GM12878 (cell line): ENCODE results near the gene PHB1. TPM values are rescaled to one million over a fixed set of nuclear protein-coding genes. Genes with fewer than 3 reads are reported as not detected.
A peak's percentile ranks its signal among the peaks of the same experiment; 100 is the strongest.

ENCODE experiments used
- ATAC-seq: fragments of 200-7000 bp; cut with Tn5 transposase; 3 replicates; pipeline ENCODE4 v1.9.1; 2020; ENCODE audit warnings: mild to moderate bottlenecking, moderate library complexity
- BruUV-seq: library from RNA; stranded (reverse); fragments of 400-500 nt; replicated peaks from 2 replicates; lab custom pipeline; 2021; lab: Mats Ljungman, UMichigan
- CTCF ChIA-PET: fragments of 300-600 bp; sonication (Branson Sonifier 250); formaldehyde crosslinking; extraction: SDS; loops from one replicate; lab custom pipeline; 2021; ENCODE audit warnings: inconsistent platforms; lab: Yijun Ruan, JAX
- POLR2A ChIA-PET: fragments of 350-600 bp; formaldehyde crosslinking; extraction: SDS; loops from one replicate; lab custom pipeline; 2021; ENCODE audit warnings: inconsistent platforms; lab: Charles Lee
- RAD21 ChIA-PET: fragments of 300-600 bp; sonication (Branson Sonifier 250); formaldehyde crosslinking; loops from one replicate; lab custom pipeline; 2023; ENCODE audit warnings: antibody characterized with exemption; ENCODE audit not compliant: unreplicated experiment; lab: Charles Lee
- SMC1A ChIA-PET: fragments of 300-600 bp; sonication (Branson Sonifier 250); formaldehyde crosslinking; loops from one replicate; lab custom pipeline; 2023; ENCODE audit not compliant: unreplicated experiment, uncharacterized antibody; lab: Charles Lee
- DNase-seq: peaks from one replicate; pipeline ENCODE4 v3.0.0-alpha.2; 2011; ENCODE audit warnings: low read depth, low spot score
- FAIRE-seq: peaks from 3 replicates; lab custom pipeline; 2011; peaks lifted over from hg19 to GRCh38; lab: Jason Lieb, UNC
- H2AFZ ChIP-seq: 2 replicates; pipeline ENCODE4 v1.6.0; 2011; ENCODE audit warnings: low read depth, low read length, control low read depth; ENCODE audit not compliant: control insufficient read depth
- H3K27ac ChIP-seq: 2 replicates; pipeline ENCODE4 v1.5.1; 2011; ENCODE audit warnings: control low read depth; ENCODE audit not compliant: control insufficient read depth, insufficient read depth
- H3K27me3 ChIP-seq, 2 experiments: replicated peaks in 1 of 2; 2 replicates each; pipeline versions ENCODE4 v1.6.0 to v1.6.1; 2011; ENCODE audit warnings: low read length in 1 of 2; ENCODE audit not compliant: control insufficient read depth in 2 of 2, insufficient read depth in 2 of 2
- H3K36me3 ChIP-seq, 2 experiments: 2 replicates each; pipeline ENCODE4 v1.5.1; 2011; ENCODE audit warnings: low read length in 1 of 2; ENCODE audit not compliant: control insufficient read depth in 2 of 2, insufficient read depth in 2 of 2
- H3K4me1 ChIP-seq: 2 replicates; pipeline ENCODE4 v1.6.1; 2011; ENCODE audit warnings: mild to moderate bottlenecking, low read length, moderate library complexity, mixed read lengths; ENCODE audit not compliant: control insufficient read depth, insufficient read depth
- H3K4me2 ChIP-seq: 2 replicates; pipeline ENCODE4 v1.6.0; 2011; ENCODE audit warnings: control low read depth; ENCODE audit not compliant: control insufficient read depth, insufficient read depth
- H3K4me3 ChIP-seq: fragments of 200-600 bp; sonication (generic); 2 replicates; pipeline ENCODE4 v1.5.1; 2016
- H3K79me2 ChIP-seq: 2 replicates; pipeline ENCODE4 v1.6.0; 2011; ENCODE audit warnings: low read length; ENCODE audit not compliant: control insufficient read depth, insufficient read depth
- H3K9ac ChIP-seq: 2 replicates; pipeline ENCODE4 v1.8.0; 2011; ENCODE audit warnings: low read length, control low read depth, mixed read lengths; ENCODE audit not compliant: control insufficient read depth, insufficient read depth
- H3K9me3 ChIP-seq: replicated peaks from 3 replicates; pipeline ENCODE4 v1.5.1; 2011; ENCODE audit warnings: mild to moderate bottlenecking, low read length; ENCODE audit not compliant: control insufficient read depth, insufficient read depth
- H4K20me1 ChIP-seq: 2 replicates; pipeline ENCODE4 v1.6.0; 2011; ENCODE audit not compliant: control insufficient read depth, insufficient read depth
- BACH1 ChIP-seq: fragments of 450-650 bp; IDR thresholded peaks from 2 replicates; pipeline ENCODE4 v1.6.1; 2017; ENCODE audit warnings: mild to moderate bottlenecking, borderline replicate concordance
- IRF4 ChIP-seq: IDR thresholded peaks from 2 replicates; pipeline ENCODE4 v1.6.1; 2011; ENCODE audit warnings: low read depth, low read length
- KDM1A ChIP-seq: fragments of 200-600 bp; sonication (generic); IDR thresholded peaks from 2 replicates; pipeline ENCODE4 v1.6.1; 2016; ENCODE audit warnings: borderline replicate concordance
- NBN ChIP-seq: fragments of 450-650 bp; IDR thresholded peaks from 2 replicates; pipeline ENCODE4 v1.6.1; 2016
- NKRF ChIP-seq: fragments of 450-650 bp; conservative IDR thresholded peaks from 2 replicates; pipeline ENCODE4 v1.6.1; 2017; ENCODE audit warnings: mild to moderate bottlenecking, moderate library complexity
- NRF1 ChIP-seq: conservative IDR thresholded peaks from 2 replicates; pipeline ENCODE4 v1.6.1; 2011; ENCODE audit warnings: mild to moderate bottlenecking, low read depth, low read length, improper control_type of control experiment
- PBX3 ChIP-seq: IDR thresholded peaks from 2 replicates; pipeline ENCODE4 v1.6.1; 2011; ENCODE audit warnings: mild to moderate bottlenecking, low read depth, low read length, moderate library complexity; ENCODE audit not compliant: insufficient replicate concordance
- POU2F2 ChIP-seq: IDR thresholded peaks from 3 replicates; pipeline ENCODE4 v1.6.1; 2011; ENCODE audit warnings: low read depth, mild to moderate bottlenecking, low read length, borderline replicate concordance
- RELB ChIP-seq: fragments of 450-650 bp; IDR thresholded peaks from 2 replicates; pipeline ENCODE4 v1.6.1; 2017; ENCODE audit warnings: low read depth, mild to moderate bottlenecking, moderate library complexity
- SIX5 ChIP-seq: IDR thresholded peaks from 2 replicates; pipeline ENCODE4 v1.6.1; 2011; ENCODE audit warnings: mild to moderate bottlenecking, low read depth, low read length, moderate library complexity; ENCODE audit not compliant: severe bottlenecking
- ZNF24 ChIP-seq: fragments of 450-650 bp; IDR thresholded peaks from 2 replicates; pipeline ENCODE4 v1.6.1; 2017; ENCODE audit warnings: antibody characterized with exemption, mild to moderate bottlenecking
- WGBS: methylation state at CpG from one replicate; pipeline ENCODE4 v1.1.6; 2016; ENCODE audit warnings: low lambda C conversion rate; ENCODE audit not compliant: insufficient replicate concordance, insufficient coverage; ENCODE audit errors: missing lambda C conversion rate; 5-methylcytosine and 5-hydroxymethylcytosine counted together
- in situ Hi-C: fragments of 300-500 bp; cut with MboI; formaldehyde crosslinking; loops from 9 replicates; pipeline ENCODE4 v1.14.3; 2018; ENCODE audit warnings: mixed read lengths
- intact Hi-C: fragments of 100-400 bp; cut with micrococcal nuclease; formaldehyde crosslinking; loops from one replicate; pipeline ENCODE4 v1.14.2; 2022; ENCODE audit not compliant: unreplicated experiment
- polyA plus RNA-seq, 11 experiments: library from polyadenylated mRNA; depleted of rRNA in 4 of 11; unstranded in 6 of 11; stranded (reverse) in 5 of 11; fragments of >200 nt; fragmentation: Nextera tagmentation in 4 of 11; fragmentation: Illumina TruSeq in 1 of 11; extraction: Ambion mirVana in 4 of 11; extraction: Trizol in 1 of 11; gene quantifications; 1 replicate in 1 of 11; 2 replicates in 10 of 11; pipeline versions ENCODE4 v1.2.1 to v1.2.3, GENCODE V29; 2011 to 2016; ENCODE audit warnings: inconsistent platforms in 2 of 11, missing spikeins in 2 of 11, low read depth in 1 of 11
- total RNA-seq, 4 experiments: library from RNA; depleted of rRNA in 3 of 4; stranded (reverse); fragments of >200 nt in 3 of 4; fragmentation: Illumina TruSeq in 1 of 4; extraction: Trizol in 1 of 4; gene quantifications; 2 replicates each; pipeline versions ENCODE4 v1.2.1 to v1.2.3, GENCODE V29; 2013 to 2021

PHB1 gene
- total and polyA plus RNA-seq, 10 of the 15 experiments (the other 5 are each of a cell fraction or from before 2014, with no cell fraction given): 117 to 466 (median 248) TPM

DNA sequence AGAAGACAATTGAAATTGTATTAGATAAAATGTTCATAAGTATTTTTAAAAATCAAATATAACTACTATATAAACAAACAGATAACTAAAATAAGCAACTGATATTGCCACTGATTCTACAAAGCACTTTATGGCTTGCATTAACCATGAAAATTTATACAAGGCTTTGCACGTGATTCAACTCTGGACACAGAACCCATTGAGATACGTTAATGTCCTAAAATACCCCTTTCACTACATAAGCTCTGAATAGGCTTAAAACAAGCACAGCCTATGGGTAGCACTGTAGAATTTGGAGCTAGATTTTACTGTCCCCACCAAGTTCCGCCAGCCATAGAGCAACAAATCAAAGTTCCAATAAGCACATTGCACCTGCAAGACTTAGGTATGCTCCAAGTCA lies 57.2 kb downstream of the PHB1 start:
- in situ Hi-C loops (no loop called here), intact Hi-C loops (no loop called here)
- SMC1A ChIA-PET: interaction anchor here (0.6 to 5.4 kb wide), 7 partner anchors 10 to 380 kb away, joined by 3 to 78 read pairs (median 5); no protein-coding TSS in a partner anchor
- H3K4me2 ChIP-seq: peak overlapping the region; percentile 86
- POLR2A ChIA-PET: interaction anchor here (0.7 to 2.5 kb wide), 5 partner anchors 11 to 57 kb away, joined by 3 to 11 read pairs (median 3); partner anchors contain the start of gene PHB1
- H3K27ac ChIP-seq: peak overlapping the region; percentile 43; the same call in 1 of the 2 replicates
- H3K36me3 ChIP-seq: no peaks in the 10 kb centered on the region; a peak in 1 of 4 replicates
- no peak for FAIRE-seq
- H4K20me1 ChIP-seq: no peaks in the 10 kb centered on the region
- H3K9ac ChIP-seq: no peak overlapping the region
- no peaks in the 10 kb centered on the region for H3K27me3 ChIP-seq
- H3K4me1 ChIP-seq: peaks cover 16% of the 10 kb centered on the region
- peaks cover 3% of the 10 kb centered on the region; the same call in 1 of the 3 replicates for H3K9me3 ChIP-seq
- CTCF ChIA-PET: interaction anchor here (0.7 to 15.6 kb wide), 7 partner anchors 11 to 276 kb away, joined by 3 to 330 read pairs (median 3); no protein-coding TSS in a partner anchor
- WGBS: 70% methylated on average over 3 of the region's 3 CpGs
- H3K4me3 ChIP-seq: peak overlapping the region; percentile 52
- no peak for ATAC-seq
- no peak for TF ChIP-seq SIX5
- TF ChIP-seq IRF4: no peak
- TF ChIP-seq BACH1: no peak
- no peak for TF ChIP-seq KDM1A
- TF ChIP-seq, all 136 proteins: peak for 0
- RAD21 ChIA-PET: interaction anchor here (3.5 to 4.9 kb wide), 2 partner anchors 11 to 16 kb away, joined by 17 to 27 read pairs; no protein-coding TSS in a partner anchor
- no peak overlapping the region for H2AFZ ChIP-seq
- H3K79me2 ChIP-seq: peaks cover 80% of the 10 kb centered on the region
- BruUV-seq: no TSS peak
- no peak for DNase-seq

- H3K4me2 ChIP-seq: peak overlapping the region; percentile 1; the same call in 1 of the 2 replicates
- H4K20me1 ChIP-seq: no peaks in the 10 kb centered on the region
- peaks cover 3% of the 10 kb centered on the region; the same call in 1 of the 3 replicates for H3K9me3 ChIP-seq
- in situ Hi-C loops: no loop called here
- no peak for ATAC-seq
- H3K4me3 ChIP-seq: no peak overlapping the region
- no peaks in the 10 kb centered on the region; a peak in 1 of 4 replicates for H3K36me3 ChIP-seq
- ChIA-PET RAD21 (interaction anchor here (0.7 to 1.6 kb wide), 2 partner anchors 12 to 27 kb away, joined by 3 to 4 read pairs; no protein-coding TSS in a partner anchor), CTCF (interaction anchor here (15.6 kb wide), 1 partner anchor 38 kb away, joined by 330 read pairs; no protein-coding TSS in a partner anchor), SMC1A (interaction anchor here (5.4 kb wide), 1 partner anchor 15 kb away, joined by 78 read pairs; no protein-coding TSS in a partner anchor), POLR2A (interaction anchor here (0.6 kb wide), 1 partner anchor 291 kb away, joined by 5 read pairs; no protein-coding TSS in a partner anchor)
- no peak for DNase-seq
- FAIRE-seq: no peak
- no peaks in the 10 kb centered on the region for H3K27me3 ChIP-seq
- peaks cover 89% of the 10 kb centered on the region for H3K79me2 ChIP-seq
- H2AFZ ChIP-seq: no peak overlapping the region
- H3K27ac ChIP-seq: no peak overlapping the region
- H3K4me1 ChIP-seq: peaks cover 16% of the 10 kb centered on the region; the same call in 1 of the 2 replicates
- no peak overlapping the region for H3K9ac ChIP-seq
- BruUV-seq: no TSS peak
- WGBS: 97% methylated on average over 4 of the region's 5 CpGs
- intact Hi-C loops: no loop called here
- TF ChIP-seq PBX3 (no peak), NRF1 (no peak), NBN (no peak), POU2F2 (no peak), NKRF (no peak), ZNF24 (no peak), RELB (no peak)
Measured at GRCh38 chr17:49356320-49356719, 58.4 kb downstream of the PHB1 start.
